CD1c-positive myeloid dendritic cell (primary cell): ENCODE measurements around the gene PTH2R.
"Not testable (repeated sequence)": the region's sequence is repeated elsewhere in the genome, so short reads cannot be mapped to it uniquely, and the experiment has no call there.

Source experiments
- DNase-seq: peaks from one replicate; pipeline ENCODE4 v3.0.0-alpha.2; 2016; ENCODE audit errors: extremely low spot score

PTH2R gene

GRCh38 chr2:208392300-208392699, 14.3 kb upstream of the PTH2R start:
- DNase-seq: no peak

- DNase-seq: not testable (repeated sequence)
These were observed 9.8 kb upstream of the PTH2R start for GRCh38 chr2:208396796-208397195.

- no peak for DNase-seq
These were observed 7.4 kb upstream of the PTH2R start for GRCh38 chr2:208399201-208399600.

- DNase-seq: no peak
These were observed 1.1 kb downstream of the PTH2R start for GRCh38 chr2:208407667-208408066.

GRCh38 chr2:208413931-208414330, 7.3 kb downstream of the PTH2R start:
- no peak for DNase-seq

GRCh38 chr2:208415255-208415654, 8.7 kb downstream of the PTH2R start:
- no peak for DNase-seq

- DNase-seq: no peak
These were observed 9.3 kb downstream of the PTH2R start for GRCh38 chr2:208415897-208416296.

GRCh38 chr2:208426412-208427045, 19.9 kb downstream of the PTH2R start:
- DNase-seq: no peak

- no peak for DNase-seq
These were observed 31.2 kb downstream of the PTH2R start for GRCh38 chr2:208437755-208438154.

- DNase-seq: no peak
These were observed 34.1 kb downstream of the PTH2R start for GRCh38 chr2:208440716-208441115.

- DNase-seq: no peak
These were observed 35.4 kb downstream of the PTH2R start for GRCh38 chr2:208441951-208442350.

- not testable (repeated sequence) for DNase-seq
These were observed 40.9 kb downstream of the PTH2R start for GRCh38 chr2:208447447-208447846.

- no peak for DNase-seq
These were observed 44.5 kb downstream of the PTH2R start for GRCh38 chr2:208451061-208451460.

GRCh38 chr2:208454861-208455260, 48.3 kb downstream of the PTH2R start:
- no peak for DNase-seq

GRCh38 chr2:208463721-208464120, 57.1 kb downstream of the PTH2R start:
- no peak for DNase-seq

GRCh38 chr2:208464205-208464604, 57.6 kb downstream of the PTH2R start:
- DNase-seq: no peak

- DNase-seq: peak; percentile 65
These were observed 59.7 kb downstream of the PTH2R start for GRCh38 chr2:208466151-208466919.

GRCh38 chr2:208466920-208467298, 60.3 kb downstream of the PTH2R start:
- DNase-seq: no peak

- DNase-seq: no peak
These were observed 61.0 kb downstream of the PTH2R start for GRCh38 chr2:208467564-208467963.

GRCh38 chr2:208477741-208478140, 71.1 kb downstream of the PTH2R start:
- DNase-seq: no peak

GRCh38 chr2:208479342-208479741, 72.8 kb downstream of the PTH2R start:
- no peak for DNase-seq

- DNase-seq: not testable (repeated sequence)
These were observed 75.4 kb downstream of the PTH2R start for GRCh38 chr2:208481945-208482344.

- DNase-seq: peak; percentile 56
These were observed 75.9 kb downstream of the PTH2R start for GRCh38 chr2:208482453-208483015.
